GM12873 (cell line): ENCODE results near the gene HDAC1.

Source experiments
- TF ChIP-seq, protein P1 (sequence below): IDR thresholded peaks from 2 replicates; pipeline ENCODE4 v1.5.1; 2012; ENCODE audit warnings: low read depth, mild to moderate bottlenecking, moderate library complexity, low read length, control low read depth; ENCODE audit not compliant: insufficient read depth; ENCODE audit errors: missing control alignments

The HDAC1 gene

DNA sequence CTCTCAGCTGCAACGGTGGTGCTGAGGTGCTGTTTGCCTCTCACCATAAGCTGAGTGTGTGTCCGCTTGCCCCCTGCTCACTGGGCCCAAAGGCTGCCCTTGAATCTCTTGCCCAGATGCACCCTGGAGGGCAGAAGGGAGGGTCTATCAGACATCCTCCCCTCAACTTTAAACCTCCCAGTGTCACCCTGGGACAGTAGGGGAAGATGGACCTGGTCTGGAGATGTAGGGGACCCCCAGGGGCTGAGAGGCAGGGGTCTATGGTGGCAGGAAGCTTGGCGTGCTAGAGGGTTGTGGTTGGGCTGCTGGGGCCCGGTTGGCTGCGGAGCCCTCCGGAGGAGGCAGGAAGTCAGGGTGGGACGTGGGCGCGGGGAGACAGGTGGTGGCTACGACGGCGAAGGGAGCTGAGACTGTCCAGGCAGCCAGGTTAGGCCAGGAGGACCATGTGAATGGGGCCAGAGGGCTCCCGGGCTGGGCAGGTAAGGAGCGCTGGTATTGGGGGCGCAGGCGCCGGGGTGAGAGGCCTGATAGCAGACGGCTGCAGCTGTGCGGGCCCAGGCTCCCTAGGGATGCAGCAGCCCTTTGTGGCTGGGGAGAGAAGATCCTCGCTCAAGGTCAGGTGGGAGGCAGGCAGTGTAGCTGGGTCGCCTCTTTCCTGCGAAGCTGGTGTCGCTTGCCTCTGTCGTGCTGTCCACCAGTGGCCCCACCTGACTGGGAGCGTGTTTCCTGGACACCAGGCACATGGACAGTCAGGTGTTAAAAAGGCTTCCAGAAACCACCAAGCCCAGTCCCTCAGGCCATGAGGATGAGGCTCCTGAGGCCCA, 40.8 kb upstream of the HDAC1 start, which contains the start of gene LCK:
Gene LCK (plus strand): TSS at position 373 of the 824 bp plus-strand sequence. CDS start 23,065 bp downstream, outside the sequence.
- TF ChIP-seq, protein P1, sequence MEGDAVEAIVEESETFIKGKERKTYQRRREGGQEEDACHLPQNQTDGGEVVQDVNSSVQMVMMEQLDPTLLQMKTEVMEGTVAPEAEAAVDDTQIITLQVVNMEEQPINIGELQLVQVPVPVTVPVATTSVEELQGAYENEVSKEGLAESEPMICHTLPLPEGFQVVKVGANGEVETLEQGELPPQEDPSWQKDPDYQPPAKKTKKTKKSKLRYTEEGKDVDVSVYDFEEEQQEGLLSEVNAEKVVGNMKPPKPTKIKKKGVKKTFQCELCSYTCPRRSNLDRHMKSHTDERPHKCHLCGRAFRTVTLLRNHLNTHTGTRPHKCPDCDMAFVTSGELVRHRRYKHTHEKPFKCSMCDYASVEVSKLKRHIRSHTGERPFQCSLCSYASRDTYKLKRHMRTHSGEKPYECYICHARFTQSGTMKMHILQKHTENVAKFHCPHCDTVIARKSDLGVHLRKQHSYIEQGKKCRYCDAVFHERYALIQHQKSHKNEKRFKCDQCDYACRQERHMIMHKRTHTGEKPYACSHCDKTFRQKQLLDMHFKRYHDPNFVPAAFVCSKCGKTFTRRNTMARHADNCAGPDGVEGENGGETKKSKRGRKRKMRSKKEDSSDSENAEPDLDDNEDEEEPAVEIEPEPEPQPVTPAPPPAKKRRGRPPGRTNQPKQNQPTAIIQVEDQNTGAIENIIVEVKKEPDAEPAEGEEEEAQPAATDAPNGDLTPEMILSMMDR, result no peak

DNA sequence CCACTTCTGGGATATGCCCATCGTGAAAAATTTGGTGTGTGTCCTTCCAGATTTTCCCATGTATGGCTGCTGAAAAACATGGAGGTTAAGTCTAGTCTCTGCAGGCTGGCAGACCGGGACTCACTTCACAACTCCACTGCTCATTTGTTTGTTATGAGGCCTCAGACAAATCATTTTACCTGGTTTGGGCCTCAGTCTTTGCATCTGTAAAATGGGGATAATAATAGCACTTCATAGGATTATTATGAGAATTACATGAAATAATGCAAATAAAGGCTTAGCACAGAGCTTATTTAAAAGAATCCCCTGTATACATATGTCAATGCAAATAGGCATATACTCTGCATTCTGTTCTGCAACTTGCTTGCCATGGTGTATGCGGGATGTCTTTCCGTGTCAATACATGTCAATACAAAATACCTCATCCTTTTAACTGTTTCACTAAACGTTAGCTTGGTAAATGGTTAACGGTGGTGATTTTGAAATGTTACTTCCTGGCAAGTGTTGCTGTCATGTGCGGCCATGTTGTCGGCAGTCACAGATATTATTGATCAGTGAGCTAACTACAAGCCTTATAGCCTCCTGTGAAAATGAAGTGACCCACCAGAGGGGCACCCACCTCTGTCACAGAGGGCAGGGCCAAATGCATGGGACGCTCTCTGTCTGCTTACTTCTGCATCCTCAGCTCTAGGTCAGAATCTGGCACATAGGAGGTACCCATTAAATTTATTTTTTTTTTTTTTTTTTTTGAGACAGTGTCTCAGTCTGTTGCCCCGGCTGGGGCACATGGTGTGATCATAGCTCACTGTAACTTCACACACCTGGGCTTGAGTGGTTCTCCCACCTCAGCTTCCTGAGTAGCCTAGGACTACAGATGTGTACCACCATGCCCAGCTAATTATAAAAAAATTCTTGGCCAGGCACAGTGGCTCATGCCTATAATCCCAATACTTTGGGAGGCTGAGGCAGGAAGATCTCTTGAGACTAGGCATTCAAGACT, 36.5 kb upstream of the HDAC1 start:
- TF ChIP-seq, protein P1, result no peak

DNA sequence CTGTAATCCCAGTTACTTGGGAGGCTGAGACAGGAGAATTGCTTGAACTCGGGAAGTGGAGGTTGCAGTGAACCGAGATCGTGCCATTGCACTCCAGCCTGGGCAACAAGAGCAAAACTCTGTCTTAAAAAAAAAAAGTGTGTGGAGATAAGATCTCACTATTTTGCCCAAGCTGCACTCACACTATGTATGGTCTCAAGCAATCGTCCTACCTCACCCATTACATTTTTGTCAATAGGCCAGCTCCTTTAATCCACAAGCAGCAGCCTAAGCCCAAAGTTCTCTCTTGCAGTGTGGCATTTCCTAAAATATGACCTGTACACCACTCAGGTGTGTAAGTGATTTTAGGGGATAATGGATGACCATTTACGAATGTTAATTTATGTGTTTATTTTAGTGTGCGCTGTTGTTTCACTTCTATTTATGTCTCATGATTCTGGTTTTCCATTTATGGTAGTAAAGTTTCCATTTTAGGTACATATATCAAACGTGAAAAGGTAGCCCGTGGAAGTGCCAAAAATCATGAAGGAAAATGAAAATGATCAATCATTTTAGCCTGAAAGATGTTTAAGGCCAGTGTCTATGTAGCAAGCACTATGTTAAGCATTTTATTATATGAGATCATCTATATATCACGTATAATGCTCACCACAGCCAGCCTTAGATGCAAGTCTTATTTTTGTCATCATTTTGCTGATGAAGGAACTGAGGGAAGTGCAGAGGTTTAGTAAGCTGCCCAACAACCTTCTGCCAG, 35.2 kb upstream of the HDAC1 start:
- TF ChIP-seq, protein P1, result no peak

DNA sequence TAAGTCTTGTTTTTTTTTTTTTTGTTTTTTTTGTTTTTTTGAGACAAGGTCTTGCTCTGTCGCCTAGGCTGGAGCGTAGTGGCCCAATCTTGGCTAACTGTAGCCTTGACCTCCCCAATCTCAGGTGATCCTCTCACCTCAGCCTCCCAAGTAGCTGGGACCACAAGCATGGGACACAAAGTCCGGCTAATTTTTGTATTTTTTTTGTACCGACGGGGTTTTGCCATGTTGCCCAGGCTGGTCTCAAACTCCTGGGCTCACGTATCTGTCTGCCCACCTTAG, 34.7 kb upstream of the HDAC1 start:
- TF ChIP-seq, protein P1, result no peak

DNA sequence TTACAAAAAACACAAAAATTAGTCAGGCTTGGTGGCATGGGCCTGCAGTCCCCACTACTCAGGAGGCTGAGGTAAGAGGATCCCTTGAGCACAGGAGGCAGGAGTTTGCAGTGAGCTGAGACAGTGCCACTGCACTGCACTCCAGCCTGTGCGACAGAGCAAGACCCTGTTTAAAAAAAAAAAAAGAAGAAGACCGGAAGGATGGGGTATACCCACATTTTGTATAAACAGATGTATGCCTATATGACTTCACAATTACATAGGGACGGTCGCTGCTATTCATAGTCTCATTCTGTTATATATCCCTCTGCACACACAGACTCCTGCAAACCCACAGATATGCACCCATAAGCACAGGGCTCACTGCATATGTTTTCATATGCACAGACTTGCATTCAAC, 28.1 kb upstream of the HDAC1 start:
- TF ChIP-seq, protein P1, result no peak

DNA sequence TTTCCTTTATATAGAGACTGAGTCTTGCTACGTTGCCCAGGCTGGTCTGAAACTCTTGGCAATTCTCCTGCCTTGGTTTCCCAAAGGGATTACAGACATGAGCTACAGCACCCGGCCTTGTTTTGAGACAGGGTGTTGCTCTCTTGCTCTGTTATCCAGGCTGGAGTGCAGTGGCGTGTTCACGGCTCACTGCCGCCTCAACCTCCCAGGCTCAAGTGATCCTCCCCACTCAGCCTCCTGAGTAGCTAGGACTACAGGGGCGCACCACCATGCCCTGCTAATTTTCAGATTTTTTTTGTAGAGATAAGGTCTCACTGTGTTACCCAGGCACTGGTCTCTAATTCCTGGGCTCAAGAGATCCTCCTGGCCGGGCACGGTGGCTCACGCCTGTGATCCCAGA, 26.0 kb upstream of the HDAC1 start:
- TF ChIP-seq, protein P1, result no peak

DNA sequence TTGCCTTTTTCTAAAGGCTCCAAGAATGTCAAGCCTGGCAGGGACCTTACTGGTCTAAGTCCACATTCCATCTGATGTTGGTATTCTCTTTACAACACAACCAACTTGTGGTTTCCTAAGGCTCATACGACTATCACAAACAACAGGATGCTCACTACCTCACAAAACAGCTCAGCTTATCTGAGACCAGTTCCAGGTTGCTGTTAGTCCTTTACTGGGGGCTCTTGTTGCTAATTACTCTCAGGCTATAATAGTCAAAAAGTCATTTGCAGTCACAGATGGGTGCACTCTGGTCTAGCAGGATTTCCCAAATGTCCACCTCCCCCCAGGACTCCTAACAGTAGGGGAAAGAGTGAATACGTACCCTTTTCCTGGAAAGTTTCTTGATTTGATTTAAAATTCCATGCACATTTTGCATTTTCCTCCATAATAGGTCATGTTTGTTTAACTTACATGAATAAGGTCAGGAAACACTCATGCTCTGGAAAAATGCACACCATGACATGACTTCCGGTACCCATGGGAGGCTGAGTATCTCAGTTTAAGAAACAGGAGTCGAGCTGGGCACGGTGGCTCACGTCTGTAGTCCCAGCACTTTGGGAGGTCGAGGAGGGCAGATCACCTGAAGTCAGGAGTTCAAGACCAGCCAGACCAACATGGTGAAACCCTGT, 24.8 kb upstream of the HDAC1 start:
- TF ChIP-seq, protein P1, result no peak
